PFSK-1 (cell line): Measurements from ENCODE around the gene SAT1.

Experiments
- FOXP2 ChIP-seq: optimal IDR thresholded peaks from 2 replicates; pipeline ENCODE3; 2011; ENCODE audit warnings: borderline replicate concordance, control low read depth, inconsistent platforms; ENCODE audit not compliant: insufficient read depth; ENCODE audit errors: extremely low read length, extremely low read depth
- POLR2AphosphoS5 ChIP-seq: IDR thresholded peaks from 2 replicates; pipeline ENCODE4 v1.6.1; 2012; ENCODE audit warnings: low read depth, mild to moderate bottlenecking, control low read depth, low read length, moderate library complexity
- REST ChIP-seq, 2 experiments: IDR thresholded peaks; 2 replicates each; pipeline versions ENCODE4 v1.6.1 to v1.8.0; 2011 to 2012; ENCODE audit warnings: low read depth in 2 of 2, low read length in 2 of 2, control low read depth in 1 of 2, inconsistent platforms in 1 of 2, mild to moderate bottlenecking in 1 of 2, moderate library complexity in 1 of 2; ENCODE audit not compliant: insufficient read depth in 1 of 2
- SIN3A ChIP-seq: IDR thresholded peaks from 2 replicates; pipeline ENCODE4 v1.6.1; 2012; ENCODE audit warnings: mild to moderate bottlenecking, low read length, moderate library complexity, borderline replicate concordance; ENCODE audit not compliant: insufficient read depth
- TAF1 ChIP-seq: IDR thresholded peaks from 2 replicates; pipeline ENCODE4 v1.6.1; 2012; ENCODE audit warnings: low read length, control low read depth, borderline replicate concordance; ENCODE audit not compliant: insufficient read depth

Gene SAT1

GRCh38 chrX:23782455-23782854 is 518 bp upstream of the SAT1 start:
- TF ChIP-seq TAF1 (no peak), FOXP2 (no peak), SIN3A (no peak), REST (IDR thresholded peaks at IDR 0.05; ENCODE audit: insufficient read depth in 1 of 2, low read depth in 2 of 2, low read length in 2 of 2) (no peak), POLR2AphosphoS5 (no peak)

GRCh38 chrX:23783589-23784469 is 856 bp downstream of the SAT1 start:
- TF ChIP-seq REST (IDR thresholded peaks at IDR 0.05; ENCODE audit: insufficient read depth in 1 of 2, low read depth in 2 of 2, low read length in 2 of 2) = no peak
- TF ChIP-seq POLR2AphosphoS5 = no peak
- TF ChIP-seq FOXP2 = no peak
- TF ChIP-seq SIN3A = no peak
- TF ChIP-seq TAF1 = no peak

- TF ChIP-seq TAF1 = no peak
Measured at GRCh38 chrX:23784470-23785331, 1.7 kb downstream of the SAT1 start.

GRCh38 chrX:23785580-23785979 is 2.6 kb downstream of the SAT1 start:
- TF ChIP-seq POLR2AphosphoS5 (no peak), SIN3A (no peak), FOXP2 (no peak), TAF1 (no peak), REST (IDR thresholded peaks at IDR 0.05; ENCODE audit: insufficient read depth in 1 of 2, low read depth in 2 of 2, low read length in 2 of 2) (no peak)

- TF ChIP-seq TAF1 = no peak
- no peak for TF ChIP-seq SIN3A
- TF ChIP-seq FOXP2 = no peak
Measured at GRCh38 chrX:23786268-23786815, 3.4 kb downstream of the SAT1 start.
